Effector memory CD4-positive, alpha-beta T cell (primary cell): Measurements from ENCODE around the gene TP53I13.
"Not testable (repeated sequence)": the region's sequence is repeated elsewhere in the genome, so short reads cannot be mapped to it uniquely, and the experiment has no call there.

ENCODE experiments used
- DNase-seq, 3 donors: peaks; one replicate each; pipeline ENCODE4 v3.0.0-alpha.2; 2020
- H3K27ac ChIP-seq: 2 replicates; pipeline ENCODE4 v1.7.0; 2013; ENCODE audit warnings: mild to moderate bottlenecking, low read length, moderate library complexity; ENCODE audit not compliant: insufficient read depth, poor library complexity, severe bottlenecking
- H3K27me3 ChIP-seq: replicated peaks from 2 replicates; pipeline ENCODE4 v1.7.0; 2013; ENCODE audit warnings: mild to moderate bottlenecking, low read length; ENCODE audit not compliant: insufficient read depth, control insufficient read depth, poor library complexity, severe bottlenecking
- H3K36me3 ChIP-seq: 2 replicates; pipeline ENCODE4 v1.7.0; 2013; ENCODE audit warnings: mild to moderate bottlenecking, low read length, moderate library complexity; ENCODE audit not compliant: control insufficient read depth, insufficient read depth
- H3K4me1 ChIP-seq: 2 replicates; pipeline ENCODE4 v1.7.0; 2013; ENCODE audit warnings: low read length, mild to moderate bottlenecking; ENCODE audit not compliant: control insufficient read depth, insufficient read depth, poor library complexity, severe bottlenecking
- H3K4me3 ChIP-seq: 2 replicates; pipeline ENCODE4 v1.7.0; 2013; ENCODE audit warnings: low read length, low read depth, mild to moderate bottlenecking; ENCODE audit not compliant: insufficient read depth, poor library complexity, severe bottlenecking
- H3K9me3 ChIP-seq: 2 replicates; pipeline ENCODE4 v1.7.0; 2013; ENCODE audit warnings: mild to moderate bottlenecking, low read length, moderate library complexity; ENCODE audit not compliant: control insufficient read depth

The TP53I13 gene

GRCh38 chr17:29557085-29557738 is 11.3 kb upstream of the TP53I13 start:
- no peak overlapping the region for H3K27ac ChIP-seq
- no peaks in the 10 kb centered on the region for H3K36me3 ChIP-seq
- no peaks in the 10 kb centered on the region for H3K9me3 ChIP-seq
- H3K4me3 ChIP-seq: no peak overlapping the region
- DNase-seq: no peak
- H3K4me1 ChIP-seq: no peaks in the 10 kb centered on the region
- H3K27me3 ChIP-seq: no peaks in the 10 kb centered on the region

DNA sequence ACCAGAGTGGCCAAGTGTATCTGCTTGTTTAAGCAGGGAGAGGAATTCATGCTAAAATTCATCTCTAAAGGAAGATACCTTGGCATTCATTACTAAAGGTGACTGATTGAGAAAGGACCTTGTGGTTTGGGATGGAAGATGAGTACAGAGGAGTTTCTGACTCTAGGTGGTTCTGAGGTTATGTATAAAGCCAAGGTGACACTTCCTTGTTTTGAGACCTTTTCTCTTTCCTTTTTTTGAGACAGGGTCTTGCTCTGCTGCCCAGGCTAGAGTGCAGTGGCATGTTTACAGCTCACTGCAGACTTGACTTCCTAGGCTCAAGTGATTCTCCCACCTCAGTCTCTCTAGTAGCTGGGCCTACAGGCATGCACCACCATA is 10.8 kb upstream of the TP53I13 start:
- DNase-seq: no peak
- Histone ChIP-seq H3K27me3 (no peaks in the 10 kb centered on the region), H3K4me1 (no peaks in the 10 kb centered on the region), H3K4me3 (no peak overlapping the region), H3K27ac (no peak overlapping the region), H3K36me3 (no peaks in the 10 kb centered on the region), H3K9me3 (no peaks in the 10 kb centered on the region)

DNA sequence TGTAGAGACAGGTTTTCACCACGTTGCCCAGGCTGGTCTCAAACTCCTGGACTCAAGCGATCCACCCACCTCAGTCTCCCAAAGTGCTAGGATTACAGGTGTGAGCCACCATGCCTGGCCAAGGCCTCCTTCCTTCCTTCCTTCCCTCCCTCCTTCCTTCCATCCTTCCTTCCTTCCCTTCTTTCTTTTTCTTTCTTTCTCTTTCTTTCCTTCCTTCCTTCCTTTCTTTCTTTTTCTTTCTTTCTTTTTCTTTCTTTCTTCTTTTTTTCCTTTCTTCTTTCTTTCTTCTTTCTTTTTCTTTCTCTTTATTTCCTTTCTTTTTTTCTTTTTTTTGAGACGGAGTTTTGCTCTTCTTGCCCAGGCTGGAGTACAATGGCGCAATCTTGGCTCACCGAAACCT is 10.4 kb upstream of the TP53I13 start:
- DNase-seq, H3K27ac ChIP-seq, H3K4me1 ChIP-seq, H3K9me3 ChIP-seq, H3K27me3 ChIP-seq, H3K36me3 ChIP-seq, H3K4me3 ChIP-seq: not testable (repeated sequence)

DNA sequence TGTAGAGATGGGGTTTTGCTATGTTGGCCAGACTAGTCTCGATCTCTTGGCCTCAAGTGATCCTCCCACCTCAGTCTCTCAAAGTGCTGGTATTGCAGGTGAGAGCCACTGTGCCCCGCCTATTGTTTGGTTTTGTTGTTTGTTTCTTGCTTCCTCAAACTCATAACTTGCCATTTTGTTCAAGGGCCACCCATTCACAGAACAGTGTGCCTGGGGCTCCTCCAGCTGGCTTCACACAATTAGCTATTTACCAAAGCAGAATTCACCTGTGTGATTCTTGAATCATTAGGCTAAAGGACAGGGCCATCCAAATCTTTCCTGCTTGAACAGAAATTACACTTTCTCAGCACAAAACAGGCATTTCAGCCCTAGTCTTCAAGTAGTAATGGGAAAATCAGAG is 8.9 kb upstream of the TP53I13 start:
- peaks cover 9% of the 10 kb centered on the region for H3K4me1 ChIP-seq
- no peaks in the 10 kb centered on the region for H3K36me3 ChIP-seq
- no peaks in the 10 kb centered on the region for H3K27me3 ChIP-seq
- H3K9me3 ChIP-seq: no peaks in the 10 kb centered on the region
- no peak for DNase-seq
- H3K4me3 ChIP-seq: no peak overlapping the region
- H3K27ac ChIP-seq: no peak overlapping the region

GRCh38 chr17:29560316-29560715 is 8.2 kb upstream of the TP53I13 start:
- Histone ChIP-seq H3K4me1 (peaks cover 12% of the 10 kb centered on the region), H3K27ac (no peak overlapping the region), H3K4me3 (no peak overlapping the region), H3K9me3 (no peaks in the 10 kb centered on the region), H3K27me3 (no peaks in the 10 kb centered on the region), H3K36me3 (no peaks in the 10 kb centered on the region)
- no peak for DNase-seq

DNA sequence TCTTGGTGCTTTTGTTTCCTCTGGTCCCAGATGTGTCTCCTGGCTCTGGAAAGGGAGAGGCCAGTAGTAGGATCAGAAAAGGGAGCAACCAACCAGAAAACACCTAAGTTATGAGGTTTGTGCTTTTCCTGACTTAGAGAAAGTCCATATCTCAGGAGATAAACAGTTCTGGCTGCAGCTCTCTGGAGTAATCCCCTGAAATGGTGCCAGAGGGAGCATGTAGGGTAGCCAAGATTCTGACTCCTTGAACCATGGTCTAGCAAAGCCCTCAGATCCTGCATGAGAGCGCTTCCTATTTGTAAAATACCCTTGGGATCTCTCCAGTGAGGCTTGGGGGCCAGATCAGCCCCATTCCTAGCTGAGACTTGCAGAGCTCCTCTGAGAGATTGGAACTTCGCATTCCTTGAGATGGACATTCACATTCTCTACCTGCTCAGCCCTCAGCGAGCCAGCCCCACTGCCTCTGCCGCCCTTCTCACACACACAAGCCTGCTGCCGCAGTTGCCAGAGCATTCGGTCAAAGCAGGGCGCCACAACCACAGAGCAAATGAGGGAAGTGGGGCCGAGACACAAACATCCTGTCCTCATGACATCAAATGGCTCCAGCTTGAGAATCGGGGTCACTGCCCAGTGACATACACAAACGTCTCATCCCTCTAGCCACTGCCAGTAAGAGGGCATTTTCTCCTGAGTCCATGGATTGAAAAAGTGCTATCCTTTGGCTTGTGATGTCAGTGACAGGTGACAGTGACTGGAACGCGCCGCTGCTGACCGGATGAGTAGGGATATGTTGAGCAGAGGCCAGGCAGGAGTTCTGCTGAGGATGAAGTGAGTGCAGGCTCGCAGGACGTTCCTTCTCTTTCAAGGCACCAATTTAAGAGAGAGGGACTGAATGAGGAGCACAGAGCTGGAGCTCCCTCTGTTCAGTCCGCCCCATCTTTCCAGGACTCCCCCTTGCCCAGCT is 6.7 kb upstream of the TP53I13 start:
- Histone ChIP-seq H3K4me1 (peaks cover 19% of the 10 kb centered on the region), H3K27ac (no peak overlapping the region), H3K9me3 (no peaks in the 10 kb centered on the region), H3K27me3 (no peaks in the 10 kb centered on the region), H3K36me3 (no peaks in the 10 kb centered on the region), H3K4me3 (no peak overlapping the region)
- DNase-seq: no peak

DNA sequence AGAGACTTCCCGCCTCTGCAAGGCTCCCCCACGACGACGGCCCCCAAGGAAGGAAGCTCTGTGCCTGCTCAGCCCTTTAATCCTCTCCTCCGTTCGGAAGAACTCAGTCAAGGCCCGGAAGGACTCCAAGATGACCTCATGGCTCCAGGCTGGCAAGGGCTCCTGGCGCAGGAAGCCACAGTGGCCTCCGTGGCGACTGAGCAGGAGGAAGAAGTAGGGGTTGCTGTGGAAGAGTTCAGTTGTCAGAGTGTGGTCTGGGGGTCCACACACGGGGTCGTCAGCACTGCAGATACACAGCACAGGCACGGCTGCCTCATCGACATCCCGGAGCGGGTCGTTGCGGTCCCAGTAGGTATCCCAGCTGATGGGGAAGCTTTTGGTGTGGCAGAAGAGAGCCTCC is 5.9 kb upstream of the TP53I13 start:
- peaks cover 19% of the 10 kb centered on the region for H3K4me1 ChIP-seq
- H3K4me3 ChIP-seq: no peak overlapping the region
- H3K27ac ChIP-seq: no peak overlapping the region

DNA sequence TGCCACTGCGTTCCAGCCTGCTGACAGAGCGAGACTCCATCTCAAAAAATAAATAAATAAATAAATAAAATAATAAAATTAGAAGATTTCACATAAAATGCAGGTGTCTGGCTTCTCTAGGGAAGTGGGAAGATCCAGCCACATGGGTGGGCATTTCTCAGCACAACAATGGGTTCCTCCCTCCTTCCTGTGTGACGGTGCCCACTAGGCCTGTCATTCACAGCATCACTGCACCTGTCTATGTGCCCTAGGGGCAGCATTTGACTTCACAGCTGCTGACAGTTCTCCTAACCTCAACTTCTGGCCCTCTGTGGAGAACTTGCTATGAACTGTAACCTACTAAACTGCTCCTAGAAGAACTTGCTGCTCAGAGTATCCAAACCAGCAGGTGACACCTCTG is 4.7 kb upstream of the TP53I13 start:
- H3K4me3 ChIP-seq: no peak overlapping the region
- H3K4me1 ChIP-seq: peaks cover 20% of the 10 kb centered on the region
- H3K27me3 ChIP-seq: no peaks in the 10 kb centered on the region
- DNase-seq: no peak
- H3K9me3 ChIP-seq: no peaks in the 10 kb centered on the region
- no peak overlapping the region for H3K27ac ChIP-seq
- H3K36me3 ChIP-seq: no peaks in the 10 kb centered on the region

More for the DNA sequence above, 5.9 kb upstream of the TP53I13 start:
- no peak for DNase-seq
- no peaks in the 10 kb centered on the region for H3K9me3 ChIP-seq
- no peaks in the 10 kb centered on the region for H3K27me3 ChIP-seq
- no peaks in the 10 kb centered on the region for H3K36me3 ChIP-seq

DNA sequence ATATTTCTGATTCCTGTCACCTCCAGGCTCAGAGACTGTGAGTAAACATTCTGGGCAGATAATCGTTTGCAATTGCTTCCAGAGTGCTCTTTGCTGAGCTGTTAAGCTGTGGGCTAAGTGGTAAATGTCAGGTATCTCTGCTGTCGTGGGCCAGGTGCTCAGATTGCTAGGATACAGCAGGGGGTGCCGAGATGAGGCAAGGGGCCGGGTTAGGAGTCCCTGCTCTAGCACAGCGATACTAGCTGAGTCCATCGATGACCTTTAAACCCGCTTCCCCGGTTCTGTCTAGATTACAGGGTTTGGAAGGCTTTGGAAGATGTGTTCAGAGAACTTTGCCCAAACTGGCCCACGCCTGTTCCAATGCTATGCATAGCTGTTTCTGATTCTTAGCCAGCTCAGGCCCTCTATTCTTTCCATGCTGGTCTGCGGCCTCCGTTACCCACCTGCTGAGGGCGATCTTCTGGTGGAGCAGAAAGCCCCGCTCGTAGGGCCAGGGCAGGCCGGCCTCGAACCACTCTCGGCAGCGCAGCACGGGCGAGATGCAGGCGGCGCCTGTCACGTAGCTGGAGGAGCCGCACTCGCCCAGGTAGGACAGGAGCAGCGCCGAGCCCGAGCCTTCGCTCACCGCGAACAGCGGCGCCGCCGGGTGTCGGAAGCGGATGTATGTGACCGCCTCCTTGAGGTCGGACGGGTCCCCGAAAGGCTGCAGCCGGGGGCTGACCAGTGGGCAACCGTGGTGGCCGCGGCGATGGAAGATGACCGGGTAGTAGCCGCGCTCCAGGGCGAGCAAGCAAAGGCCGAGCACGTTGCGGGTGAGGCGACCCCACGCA is 2.6 kb upstream of the TP53I13 start:
- DNase-seq: peak; percentile 30 to 40 (median 37)
- peak overlapping the region; percentile 53 for H3K27ac ChIP-seq
- H3K36me3 ChIP-seq: no peaks in the 10 kb centered on the region
- peak overlapping the region; percentile 73 for H3K4me3 ChIP-seq
- H3K9me3 ChIP-seq: no peaks in the 10 kb centered on the region
- H3K27me3 ChIP-seq: no peaks in the 10 kb centered on the region
- peaks cover 26% of the 10 kb centered on the region for H3K4me1 ChIP-seq
